DMS153 treated with DMSO at 0.1 percent for 48 hours (cell line): ENCODE data around the gene PGLYRP3.
A peak's percentile ranks its signal among the peaks of the same experiment; 100 is the strongest.
"Not testable (repeated sequence)": the region's sequence is repeated elsewhere in the genome, so short reads cannot be mapped to it uniquely, and the experiment has no call there.

ENCODE experiments used
- DNase-seq: peaks from one replicate; lab custom pipeline; 2025; ENCODE audit not compliant: unreplicated experiment; lab: John Stamatoyannopoulos, UW

The PGLYRP3 gene

DNA sequence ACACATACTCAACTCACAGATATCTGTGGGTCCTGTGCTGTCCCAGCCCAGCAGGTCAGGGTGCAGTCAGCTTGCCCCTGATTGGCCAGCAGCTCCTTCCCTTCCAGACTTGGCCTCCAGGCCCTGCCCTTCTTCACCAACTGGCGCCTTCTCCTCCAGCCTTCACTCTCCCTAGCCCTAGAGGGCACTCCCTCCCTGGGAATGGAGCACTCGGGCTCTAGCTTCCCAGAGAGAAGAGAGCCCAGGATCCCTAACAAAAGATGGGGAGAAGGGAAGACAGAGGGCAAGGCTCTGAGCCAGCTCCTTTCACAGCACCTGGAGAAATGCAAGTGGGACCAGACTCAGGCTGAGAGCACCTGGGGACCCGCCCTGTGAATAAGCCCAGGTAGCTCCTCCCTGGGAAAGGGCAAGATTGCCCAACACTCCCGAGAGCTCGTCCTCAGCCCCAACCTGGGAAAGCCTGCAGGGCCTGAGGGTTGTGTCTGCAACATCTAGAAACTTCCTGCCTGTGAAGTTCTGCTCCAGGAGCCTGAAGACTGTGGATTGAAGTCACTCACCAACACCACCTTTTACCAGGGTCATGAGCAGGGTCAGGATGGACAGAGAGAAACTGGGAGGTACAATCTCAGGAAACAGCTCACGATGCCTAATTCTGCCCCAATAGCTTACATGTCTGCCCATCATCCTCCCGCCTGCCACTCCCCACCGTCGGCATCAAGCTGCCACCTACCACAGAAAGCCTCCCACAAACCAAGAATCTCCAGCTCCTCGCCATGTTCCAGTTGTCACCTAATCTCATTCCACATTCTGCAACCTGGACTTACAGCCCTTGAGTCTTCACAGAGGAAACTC, 36.0 kb upstream of the PGLYRP3 start, which contains the start of gene PGLYRP4:
PGLYRP4 (minus strand) TSS at position 331 of the 852 bp plus-strand sequence. CDS start 909 bp downstream, outside the sequence.
- DNase-seq, result no peak

- DNase-seq, result no peak
These were observed 35.1 kb upstream of the PGLYRP3 start for GRCh38 chr1:153347856-153348255.

DNA sequence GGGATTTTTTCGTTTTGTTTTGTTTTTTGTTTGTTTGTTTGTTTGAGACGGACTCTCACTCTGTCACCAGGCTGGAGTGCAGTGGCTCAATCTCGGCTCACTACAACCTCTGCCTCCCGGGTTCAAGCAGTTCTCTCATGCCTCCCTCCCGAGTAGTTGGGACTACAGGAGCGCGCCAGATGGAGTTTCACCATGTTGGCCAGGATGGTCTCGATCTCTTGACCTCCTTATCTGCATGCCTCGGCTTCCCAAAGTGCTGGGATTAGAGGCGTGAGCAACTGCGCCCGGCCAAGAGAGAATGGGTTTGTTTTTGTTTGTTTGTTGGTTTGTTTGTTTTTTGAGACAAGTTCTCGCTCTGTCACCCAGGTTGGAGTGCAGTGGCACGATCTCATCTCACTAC, 34.3 kb upstream of the PGLYRP3 start:
- DNase-seq, result not testable (repeated sequence)

GRCh38 chr1:153346077-153346723, 33.4 kb upstream of the PGLYRP3 start:
- peak; percentile 19 for DNase-seq

DNA sequence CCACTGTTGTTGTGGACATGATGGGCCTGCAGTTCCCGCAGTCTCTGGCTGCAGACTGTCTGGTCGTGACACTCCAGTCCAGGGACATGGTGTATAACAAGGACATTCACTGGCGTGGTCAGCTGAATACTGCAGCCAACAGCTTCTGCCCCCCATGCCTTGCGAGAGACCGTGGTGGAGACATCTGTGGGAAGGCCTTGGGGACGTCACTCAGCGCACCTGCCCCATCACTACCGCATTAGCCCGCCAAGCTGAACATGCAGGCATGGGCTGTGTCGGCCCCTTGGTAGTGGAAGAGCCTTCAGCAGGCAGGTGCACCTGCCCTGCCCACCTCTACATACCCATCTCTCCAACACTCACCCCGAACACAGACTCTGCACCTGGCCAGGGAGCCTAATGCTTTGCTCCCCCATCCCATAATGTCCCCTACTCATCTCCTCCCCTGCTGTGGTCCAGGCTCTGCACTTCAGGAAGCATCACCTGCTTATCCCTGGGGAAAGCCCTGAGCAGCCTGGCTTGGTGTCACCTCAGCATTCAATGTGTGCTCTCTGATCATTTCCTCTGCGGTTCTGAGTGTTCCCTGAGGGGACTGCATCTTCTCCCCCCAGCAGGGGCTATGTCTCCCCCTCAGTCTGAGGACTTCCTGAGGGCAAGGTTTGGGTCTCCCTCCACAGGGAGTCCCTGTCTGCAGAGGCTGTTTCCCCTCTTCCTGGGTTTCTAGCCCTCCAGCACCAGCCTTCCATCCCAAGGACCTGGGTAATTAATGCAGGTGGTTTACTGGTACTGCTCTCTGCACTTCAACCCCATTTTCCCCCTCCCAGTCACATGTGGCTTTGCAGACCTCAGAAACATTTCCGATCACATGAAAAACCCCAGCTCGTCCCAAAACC, 32.7 kb upstream of the PGLYRP3 start:
- DNase-seq, result peak; percentile 19

GRCh38 chr1:153344718-153345025, 31.9 kb upstream of the PGLYRP3 start:
- peak; percentile 29 for DNase-seq

- no peak for DNase-seq
These were observed 31.3 kb upstream of the PGLYRP3 start for GRCh38 chr1:153343811-153344717.

DNA sequence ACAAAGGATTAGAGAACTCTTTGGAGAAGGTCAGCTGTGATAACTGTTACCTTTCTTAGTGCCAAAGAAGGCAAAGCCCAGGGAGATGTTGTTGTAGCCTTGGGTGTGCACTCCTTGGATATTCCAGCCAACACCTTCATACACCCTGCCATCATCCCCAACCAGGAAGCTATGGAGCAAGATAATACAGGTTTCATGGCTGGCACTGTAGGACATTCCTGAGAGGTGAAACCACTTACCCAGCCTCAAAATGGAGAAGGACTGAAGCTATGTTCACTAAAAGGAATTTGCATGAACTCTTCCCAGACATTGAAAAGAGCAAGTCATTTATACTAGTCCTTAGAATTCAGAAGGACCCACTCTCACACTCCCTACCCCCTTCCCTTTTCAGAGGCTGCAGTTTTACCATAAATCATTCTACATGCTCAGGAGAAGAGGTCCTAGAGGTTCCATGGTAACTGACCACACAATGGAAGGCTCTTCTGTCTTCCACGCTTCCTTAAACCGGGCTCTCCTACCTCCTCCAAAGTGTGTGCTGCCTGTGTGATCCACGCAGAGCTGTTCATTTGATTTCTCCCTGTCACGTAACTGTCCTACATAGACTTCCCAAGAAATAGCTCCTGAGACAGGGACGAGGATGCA, 30.4 kb upstream of the PGLYRP3 start:
- DNase-seq, result no peak

DNA sequence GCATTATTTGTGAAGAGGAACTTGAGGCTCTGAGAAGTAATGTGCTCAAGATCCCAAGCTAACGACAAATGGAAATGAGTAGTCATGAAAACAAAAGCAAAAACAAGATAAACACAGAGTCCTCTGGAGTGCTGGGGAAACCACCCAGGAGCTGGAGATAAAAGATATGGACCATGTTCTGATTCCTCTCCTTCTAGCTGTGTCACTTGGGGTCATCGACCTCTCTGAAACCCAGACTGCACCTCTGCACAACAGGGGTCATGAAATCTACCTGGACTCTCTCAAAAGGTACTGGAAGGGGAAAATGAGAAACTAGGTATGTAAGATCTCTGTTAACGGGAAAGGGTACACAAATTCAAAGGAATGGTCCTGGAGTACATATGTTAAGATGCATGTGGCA, 29.4 kb upstream of the PGLYRP3 start:
- DNase-seq, result no peak

DNA sequence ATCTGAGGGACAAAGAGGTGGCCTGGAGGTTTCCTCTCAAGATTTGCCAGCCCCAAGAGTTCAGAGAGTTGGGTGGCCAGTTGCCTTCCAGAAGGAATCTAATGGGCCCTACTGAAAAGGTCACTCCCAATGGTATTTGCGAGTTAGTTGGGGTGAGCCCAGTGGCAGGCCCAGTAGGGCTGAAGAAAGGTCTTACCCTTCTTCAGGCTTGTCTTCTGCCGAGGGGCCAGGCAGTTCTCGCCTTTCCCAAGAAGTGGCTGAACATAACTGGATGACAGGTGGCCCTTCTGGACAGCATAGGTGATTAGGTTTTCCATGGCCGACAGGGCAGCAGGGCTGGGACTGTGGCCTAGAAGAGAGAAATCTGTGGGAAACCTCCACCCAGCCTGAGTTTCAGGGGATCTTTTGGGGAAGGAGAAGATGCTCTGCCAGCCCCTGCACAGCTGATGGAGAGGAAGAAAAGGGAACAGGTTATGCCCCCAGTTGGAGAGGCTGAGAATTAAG, 28.7 kb upstream of the PGLYRP3 start:
- DNase-seq, result no peak

DNA sequence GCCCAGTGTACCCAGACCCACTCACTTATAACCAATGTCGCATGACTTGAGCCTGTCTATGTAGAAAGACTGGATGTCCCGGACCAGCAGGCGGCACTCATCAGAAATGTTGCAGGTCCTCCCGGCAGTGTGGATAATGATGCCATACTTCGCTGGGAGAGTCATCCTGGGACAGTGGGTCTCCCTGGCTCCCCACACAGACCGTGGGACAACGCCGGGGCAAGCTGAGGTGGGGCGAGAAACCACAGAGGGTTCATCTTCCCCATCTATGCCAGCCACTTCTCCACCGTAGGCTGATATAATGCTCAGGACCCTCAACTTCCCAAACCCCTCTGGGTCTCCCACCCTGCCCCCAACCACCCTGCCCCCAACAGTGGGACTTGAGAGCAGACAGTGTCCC, 27.6 kb upstream of the PGLYRP3 start:
- DNase-seq, result no peak

DNA sequence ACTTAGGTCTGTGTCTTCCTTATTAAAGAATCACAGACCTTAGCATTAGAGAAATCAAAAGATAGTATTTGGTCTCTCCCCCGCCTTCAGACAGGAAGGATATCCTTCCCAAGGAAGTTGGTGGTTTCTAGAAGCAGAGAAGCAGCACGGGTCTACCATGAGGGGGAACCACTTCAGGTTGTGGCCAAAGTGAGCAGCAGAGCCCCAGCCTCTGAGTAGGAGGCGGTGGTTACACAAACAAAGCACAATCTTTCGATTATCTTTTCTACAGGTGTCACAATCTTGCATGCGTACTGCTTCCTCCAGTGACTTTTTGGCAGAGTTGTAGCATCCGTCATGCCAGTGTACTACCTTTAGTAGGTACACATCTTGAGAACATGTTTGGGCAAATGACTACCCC, 27.1 kb upstream of the PGLYRP3 start:
- DNase-seq, result no peak

GRCh38 chr1:153337980-153338853, 25.5 kb upstream of the PGLYRP3 start:
- DNase-seq, result no peak

DNA sequence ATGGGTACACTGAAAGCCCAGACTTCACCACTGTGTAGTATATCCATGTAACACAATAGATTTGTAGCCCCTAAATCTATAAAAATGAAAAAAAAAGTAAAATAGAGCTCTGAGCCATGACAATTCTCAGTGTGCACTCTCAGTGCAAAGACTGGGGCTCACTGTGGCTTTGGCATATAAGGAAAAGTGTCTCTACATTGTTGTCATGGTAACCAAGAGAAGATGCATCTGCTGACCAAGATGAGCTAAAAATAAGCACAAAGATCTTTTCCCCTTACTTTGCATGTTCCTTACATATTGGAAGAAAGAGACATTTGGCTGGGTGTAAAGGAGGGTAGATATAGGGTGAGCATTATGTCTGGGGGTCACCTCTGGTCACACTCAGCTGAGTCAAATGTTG, 23.9 kb upstream of the PGLYRP3 start:
- DNase-seq, result no peak

- no peak for DNase-seq
These were observed 21.1 kb upstream of the PGLYRP3 start for GRCh38 chr1:153333902-153334301.

GRCh38 chr1:153324912-153325311, 12.2 kb upstream of the PGLYRP3 start:
- DNase-seq, result no peak

DNA sequence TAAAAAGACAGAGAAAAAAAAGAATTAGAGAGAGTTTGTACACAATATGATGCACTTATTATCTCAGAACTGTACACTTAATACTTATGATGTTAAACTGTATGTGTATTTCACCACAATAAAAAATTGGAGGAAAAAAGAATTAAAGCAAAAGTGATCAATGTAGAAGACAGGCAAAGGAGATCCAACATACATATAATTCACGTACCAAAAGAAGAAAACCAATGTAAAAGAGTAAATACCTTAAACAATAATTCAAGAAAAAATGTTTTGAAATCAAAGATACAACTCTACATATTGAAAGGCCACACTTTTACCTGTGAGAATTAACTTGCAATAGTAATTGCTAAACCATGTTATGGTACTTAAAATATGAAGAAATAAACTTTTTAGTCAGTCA, 9.8 kb upstream of the PGLYRP3 start:
- DNase-seq, result no peak

- not testable (repeated sequence) for DNase-seq
These were observed 5.4 kb upstream of the PGLYRP3 start for GRCh38 chr1:153318145-153318544.

- DNase-seq, result not testable (repeated sequence)
These were observed 3.3 kb upstream of the PGLYRP3 start for GRCh38 chr1:153316013-153316412.
